MM.1S (cell line): ENCODE results near the gene BCL3.

ENCODE experiments used
- EZH2 ChIP-seq: fragments of 300-600 bp; sonication (generic); optimal IDR thresholded peaks from 2 replicates; pipeline ENCODE3; 2017; ENCODE audit warnings: low read depth, mild to moderate bottlenecking, antibody characterized with exemption, low read length, mixed read lengths
- EZH2phosphoT487 ChIP-seq: fragments of 300-600 bp; sonication (generic); IDR thresholded peaks from 2 replicates; pipeline ENCODE4 v1.6.1; 2018; ENCODE audit warnings: antibody characterized with exemption, low read length
- TF ChIP-seq, protein P1 (sequence below): fragments of 300-600 bp; sonication (generic); IDR thresholded peaks from 2 replicates; pipeline ENCODE4 v1.5.1; 2016; ENCODE audit warnings: antibody characterized with exemption, low read length, mixed read lengths

DNA sequence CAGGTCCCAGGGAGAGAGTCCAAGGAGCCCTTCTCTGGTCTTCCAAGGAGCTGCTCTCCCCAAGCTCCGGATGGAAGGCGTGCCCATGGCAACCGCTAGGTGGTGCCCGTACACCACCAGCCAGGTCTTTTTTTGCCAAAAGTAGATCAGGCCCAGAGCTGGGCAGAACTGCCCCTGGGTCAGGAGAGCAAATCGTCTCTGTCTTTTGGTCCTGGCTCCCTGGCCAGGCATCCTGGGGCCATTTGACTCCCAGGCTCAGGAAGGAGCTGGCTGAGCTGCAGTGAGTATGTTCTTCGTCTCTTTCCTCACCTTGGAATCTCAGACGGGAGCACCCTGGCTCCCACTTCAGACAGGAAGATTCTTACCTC lies 24.6 kb upstream of the BCL3 start:
- TF ChIP-seq, protein P1, sequence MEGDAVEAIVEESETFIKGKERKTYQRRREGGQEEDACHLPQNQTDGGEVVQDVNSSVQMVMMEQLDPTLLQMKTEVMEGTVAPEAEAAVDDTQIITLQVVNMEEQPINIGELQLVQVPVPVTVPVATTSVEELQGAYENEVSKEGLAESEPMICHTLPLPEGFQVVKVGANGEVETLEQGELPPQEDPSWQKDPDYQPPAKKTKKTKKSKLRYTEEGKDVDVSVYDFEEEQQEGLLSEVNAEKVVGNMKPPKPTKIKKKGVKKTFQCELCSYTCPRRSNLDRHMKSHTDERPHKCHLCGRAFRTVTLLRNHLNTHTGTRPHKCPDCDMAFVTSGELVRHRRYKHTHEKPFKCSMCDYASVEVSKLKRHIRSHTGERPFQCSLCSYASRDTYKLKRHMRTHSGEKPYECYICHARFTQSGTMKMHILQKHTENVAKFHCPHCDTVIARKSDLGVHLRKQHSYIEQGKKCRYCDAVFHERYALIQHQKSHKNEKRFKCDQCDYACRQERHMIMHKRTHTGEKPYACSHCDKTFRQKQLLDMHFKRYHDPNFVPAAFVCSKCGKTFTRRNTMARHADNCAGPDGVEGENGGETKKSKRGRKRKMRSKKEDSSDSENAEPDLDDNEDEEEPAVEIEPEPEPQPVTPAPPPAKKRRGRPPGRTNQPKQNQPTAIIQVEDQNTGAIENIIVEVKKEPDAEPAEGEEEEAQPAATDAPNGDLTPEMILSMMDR: peak; percentile 98
- no peak for TF ChIP-seq EZH2
- TF ChIP-seq EZH2phosphoT487: no peak
